GM23338 (cell line): ENCODE results near the gene ERC2. TPM values are rescaled to one million over a fixed set of nuclear protein-coding genes. Genes with fewer than 3 reads are reported as not detected.

Source experiments
- ATAC-seq: fragments of 200-7000 bp; cut with Tn5 transposase; 3 replicates; pipeline ENCODE4 v1.9.1; 2020
- DNase-seq: peaks from one replicate; pipeline ENCODE4 v3.0.0-alpha.2; 2015; ENCODE audit warnings: low spot score
- H2AFZ ChIP-seq: fragments of 200-600 bp; sonication (generic); 2 replicates; pipeline ENCODE4 v1.8.0; 2016; ENCODE audit warnings: antibody characterized with exemption, mild to moderate bottlenecking, moderate library complexity
- H3F3A ChIP-seq: fragments of 200-600 bp; sonication (generic); replicated peaks from 2 replicates; pipeline ENCODE4 v1.8.0; 2017; ENCODE audit warnings: antibody characterized with exemption, mixed run types, low read depth
- H3K27ac ChIP-seq: fragments of 200-600 bp; sonication (generic); 2 replicates; pipeline ENCODE4 v1.6.1; 2016; ENCODE audit warnings: low read depth
- H3K27me3 ChIP-seq: fragments of 200-600 bp; sonication (generic); 2 replicates; pipeline ENCODE4 v1.8.0; 2016; ENCODE audit warnings: mild to moderate bottlenecking, mixed run types, moderate library complexity; ENCODE audit not compliant: insufficient read depth
- H3K36me3 ChIP-seq: fragments of 200-600 bp; sonication (generic); 2 replicates; pipeline ENCODE4 v1.8.0; 2016; ENCODE audit warnings: mild to moderate bottlenecking; ENCODE audit not compliant: insufficient read depth
- H3K4me1 ChIP-seq: fragments of 200-600 bp; sonication (generic); 2 replicates; pipeline ENCODE4 v1.8.0; 2016; ENCODE audit warnings: mild to moderate bottlenecking, moderate library complexity; ENCODE audit not compliant: insufficient read depth
- H3K4me2 ChIP-seq: fragments of 200-600 bp; sonication (generic); 2 replicates; pipeline ENCODE4 v1.7.1; 2017; ENCODE audit warnings: mixed run types
- H3K4me3 ChIP-seq: fragments of 200-600 bp; sonication (generic); 2 replicates; pipeline ENCODE4 v1.6.1; 2016; ENCODE audit warnings: mixed run types
- H3K79me2 ChIP-seq: fragments of 200-600 bp; sonication (generic); replicated peaks from 2 replicates; pipeline ENCODE4 v1.8.0; 2017; ENCODE audit warnings: mild to moderate bottlenecking; ENCODE audit not compliant: insufficient read depth
- H3K9me2 ChIP-seq: fragments of 200-600 bp; sonication (generic); 2 replicates; pipeline ENCODE4 v1.8.0; 2017; ENCODE audit not compliant: insufficient read depth
- H4K20me1 ChIP-seq: fragments of 200-600 bp; sonication (generic); replicated peaks from 2 replicates; pipeline ENCODE4 v1.8.0; 2017; ENCODE audit warnings: mild to moderate bottlenecking; ENCODE audit not compliant: insufficient read depth
- H3K27ac Mint-ChIP-seq: 2 replicates; pipeline ENCODE4 v1.8.0; 2020; ENCODE audit warnings: inconsistent platforms, mild to moderate bottlenecking, moderate library complexity, mixed read lengths
- H3K27me3 Mint-ChIP-seq: 3 replicates; pipeline ENCODE4 v1.8.0; 2022; ENCODE audit warnings: low read depth, mild to moderate bottlenecking, moderate library complexity, mixed read lengths, inconsistent platforms; ENCODE audit not compliant: insufficient read depth, poor library complexity
- H3K36me3 Mint-ChIP-seq: 3 replicates; pipeline ENCODE4 v1.8.0; 2021; ENCODE audit warnings: low read depth, mild to moderate bottlenecking, inconsistent platforms, moderate library complexity, mixed read lengths
- H3K4me1 Mint-ChIP-seq: 3 replicates; pipeline ENCODE4 v1.8.0; 2020; ENCODE audit warnings: mild to moderate bottlenecking, inconsistent platforms, mixed read lengths
- H3K4me3 Mint-ChIP-seq: 3 replicates; pipeline ENCODE4 v1.8.0; 2021; ENCODE audit warnings: moderate library complexity, mild to moderate bottlenecking, inconsistent platforms, mixed read lengths
- H3K9me3 Mint-ChIP-seq: 3 replicates; pipeline ENCODE4 v1.8.0; 2020; ENCODE audit warnings: moderate library complexity, mild to moderate bottlenecking, inconsistent platforms, mixed read lengths
- ETS1 ChIP-seq: IDR thresholded peaks from 2 replicates; pipeline ENCODE4 v1.6.1; 2016; ENCODE audit warnings: antibody characterized with exemption
- EZH2 ChIP-seq: fragments of 200-600 bp; sonication (generic); IDR thresholded peaks from one replicate; pipeline ENCODE4 v1.8.0; 2017; ENCODE audit warnings: antibody characterized with exemption, mild to moderate bottlenecking, low read depth; ENCODE audit not compliant: unreplicated experiment
- EZH2phosphoT487 ChIP-seq: fragments of 200-600 bp; sonication (generic); IDR thresholded peaks from one replicate; pipeline ENCODE4 v1.8.1; 2018; ENCODE audit warnings: antibody characterized with exemption; ENCODE audit not compliant: unreplicated experiment
- POLR2AphosphoS5 ChIP-seq: IDR thresholded peaks from 2 replicates; pipeline ENCODE4 v1.6.1; 2016; ENCODE audit warnings: antibody characterized with exemption, low read depth
- STAT1 ChIP-seq: IDR thresholded peaks from one replicate; pipeline ENCODE4 v1.6.1; 2016; ENCODE audit warnings: antibody characterized with exemption; ENCODE audit not compliant: unreplicated experiment
- polyA plus RNA-seq: library from polyadenylated mRNA; unstranded; fragments of >200 nt; fragmentation: Nextera tagmentation; extraction: Ambion mirVana; gene quantifications from 2 replicates; pipeline ENCODE4 v1.2.1, GENCODE V29; 2016
- total RNA-seq: library from RNA; depleted of rRNA; stranded (reverse); fragments of >200 nt; shearing (Covaris generic); gene quantifications from 2 replicates; pipeline ENCODE4 v1.2.3, GENCODE V29; 2014
- TF ChIP-seq, protein P1 (sequence below): fragments of 250-450 bp; sonication (Bioruptor Pico); IDR thresholded peaks from 2 replicates; pipeline ENCODE4 v1.5.0; 2020; ENCODE audit warnings: mild to moderate bottlenecking, moderate library complexity

The ERC2 gene
- total and polyA plus RNA-seq, 2 experiments from 2014 or later, result 11.8 to 13.7 TPM

DNA sequence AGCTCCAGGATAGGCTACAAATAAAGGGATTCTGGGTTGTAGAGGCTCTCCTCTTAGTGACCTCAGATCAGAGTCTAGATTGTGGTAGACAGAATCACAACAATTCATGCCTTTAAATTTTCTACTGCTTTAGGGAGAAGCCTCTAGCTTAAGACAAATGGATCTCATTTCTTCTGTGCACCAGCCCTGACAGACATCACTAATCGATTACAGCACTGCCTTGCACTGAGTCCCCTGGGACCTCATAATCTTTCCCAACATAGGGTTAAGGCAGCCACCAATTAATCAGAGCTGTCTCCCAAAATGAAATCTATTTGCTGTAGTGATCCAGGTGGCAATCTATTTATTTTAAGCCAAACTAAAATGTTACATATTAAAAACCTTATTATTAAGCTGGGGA, 544.6 kb downstream of the ERC2 start (continued):
- TF ChIP-seq, protein P1, sequence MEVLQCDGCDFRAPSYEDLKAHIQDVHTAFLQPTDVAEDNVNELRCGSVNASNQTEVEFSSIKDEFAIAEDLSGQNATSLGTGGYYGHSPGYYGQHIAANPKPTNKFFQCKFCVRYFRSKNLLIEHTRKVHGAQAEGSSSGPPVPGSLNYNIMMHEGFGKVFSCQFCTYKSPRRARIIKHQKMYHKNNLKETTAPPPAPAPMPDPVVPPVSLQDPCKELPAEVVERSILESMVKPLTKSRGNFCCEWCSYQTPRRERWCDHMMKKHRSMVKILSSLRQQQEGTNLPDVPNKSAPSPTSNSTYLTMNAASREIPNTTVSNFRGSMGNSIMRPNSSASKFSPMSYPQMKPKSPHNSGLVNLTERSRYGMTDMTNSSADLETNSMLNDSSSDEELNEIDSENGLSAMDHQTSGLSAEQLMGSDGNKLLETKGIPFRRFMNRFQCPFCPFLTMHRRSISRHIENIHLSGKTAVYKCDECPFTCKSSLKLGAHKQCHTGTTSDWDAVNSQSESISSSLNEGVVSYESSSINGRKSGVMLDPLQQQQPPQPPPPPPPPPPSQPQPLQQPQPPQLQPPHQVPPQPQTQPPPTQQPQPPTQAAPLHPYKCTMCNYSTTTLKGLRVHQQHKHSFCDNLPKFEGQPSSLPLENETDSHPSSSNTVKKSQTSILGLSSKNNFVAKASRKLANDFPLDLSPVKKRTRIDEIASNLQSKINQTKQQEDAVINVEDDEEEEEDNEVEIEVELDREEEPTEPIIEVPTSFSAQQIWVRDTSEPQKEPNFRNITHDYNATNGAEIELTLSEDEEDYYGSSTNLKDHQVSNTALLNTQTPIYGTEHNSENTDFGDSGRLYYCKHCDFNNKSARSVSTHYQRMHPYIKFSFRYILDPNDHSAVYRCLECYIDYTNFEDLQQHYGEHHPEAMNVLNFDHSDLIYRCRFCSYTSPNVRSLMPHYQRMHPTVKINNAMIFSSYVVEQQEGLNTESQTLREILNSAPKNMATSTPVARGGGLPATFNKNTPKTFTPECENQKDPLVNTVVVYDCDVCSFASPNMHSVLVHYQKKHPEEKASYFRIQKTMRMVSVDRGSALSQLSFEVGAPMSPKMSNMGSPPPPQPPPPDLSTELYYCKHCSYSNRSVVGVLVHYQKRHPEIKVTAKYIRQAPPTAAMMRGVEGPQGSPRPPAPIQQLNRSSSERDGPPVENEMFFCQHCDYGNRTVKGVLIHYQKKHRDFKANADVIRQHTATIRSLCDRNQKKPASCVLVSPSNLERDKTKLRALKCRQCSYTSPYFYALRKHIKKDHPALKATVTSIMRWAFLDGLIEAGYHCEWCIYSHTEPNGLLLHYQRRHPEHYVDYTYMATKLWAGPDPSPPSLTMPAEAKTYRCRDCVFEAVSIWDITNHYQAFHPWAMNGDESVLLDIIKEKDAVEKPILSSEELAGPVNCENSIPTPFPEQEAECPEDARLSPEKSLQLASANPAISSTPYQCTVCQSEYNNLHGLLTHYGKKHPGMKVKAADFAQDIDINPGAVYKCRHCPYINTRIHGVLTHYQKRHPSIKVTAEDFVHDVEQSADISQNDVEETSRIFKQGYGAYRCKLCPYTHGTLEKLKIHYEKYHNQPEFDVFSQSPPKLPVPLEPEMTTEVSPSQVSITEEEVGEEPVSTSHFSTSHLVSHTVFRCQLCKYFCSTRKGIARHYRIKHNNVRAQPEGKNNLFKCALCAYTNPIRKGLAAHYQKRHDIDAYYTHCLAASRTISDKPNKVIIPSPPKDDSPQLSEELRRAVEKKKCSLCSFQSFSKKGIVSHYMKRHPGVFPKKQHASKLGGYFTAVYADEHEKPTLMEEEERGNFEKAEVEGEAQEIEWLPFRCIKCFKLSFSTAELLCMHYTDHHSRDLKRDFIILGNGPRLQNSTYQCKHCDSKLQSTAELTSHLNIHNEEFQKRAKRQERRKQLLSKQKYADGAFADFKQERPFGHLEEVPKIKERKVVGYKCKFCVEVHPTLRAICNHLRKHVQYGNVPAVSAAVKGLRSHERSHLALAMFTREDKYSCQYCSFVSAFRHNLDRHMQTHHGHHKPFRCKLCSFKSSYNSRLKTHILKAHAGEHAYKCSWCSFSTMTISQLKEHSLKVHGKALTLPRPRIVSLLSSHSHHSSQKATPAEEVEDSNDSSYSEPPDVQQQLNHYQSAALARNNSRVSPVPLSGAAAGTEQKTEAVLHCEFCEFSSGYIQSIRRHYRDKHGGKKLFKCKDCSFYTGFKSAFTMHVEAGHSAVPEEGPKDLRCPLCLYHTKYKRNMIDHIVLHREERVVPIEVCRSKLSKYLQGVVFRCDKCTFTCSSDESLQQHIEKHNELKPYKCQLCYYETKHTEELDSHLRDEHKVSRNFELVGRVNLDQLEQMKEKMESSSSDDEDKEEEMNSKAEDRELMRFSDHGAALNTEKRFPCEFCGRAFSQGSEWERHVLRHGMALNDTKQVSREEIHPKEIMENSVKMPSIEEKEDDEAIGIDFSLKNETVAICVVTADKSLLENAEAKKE, result no peak
- TF ChIP-seq ETS1, result no peak

- Histone ChIP-seq H3K4me2 (no peak overlapping the region), H4K20me1 (no peaks in the 10 kb centered on the region; the same call in 1 of the 2 replicates), H3K4me1 (no peaks in the 10 kb centered on the region), H3K9me2 (peaks cover 3% of the 10 kb centered on the region; the same call in 1 of the 2 replicates), H3K27me3 (no peaks in the 10 kb centered on the region), H3K27ac (no peak overlapping the region), H3K79me2 (no peaks in the 10 kb centered on the region), H3F3A (no peaks in the 10 kb centered on the region), H2AFZ (no peak overlapping the region), H3K36me3 (no peaks in the 10 kb centered on the region), H3K4me3 (no peak overlapping the region)
- TF ChIP-seq STAT1 (no peak), EZH2phosphoT487 (no peak), EZH2 (no peak), ETS1 (no peak), POLR2AphosphoS5 (no peak)
- no peak for ATAC-seq
- Mint-ChIP-seq H3K4me3 (no peak overlapping the region), H3K27me3 (no peaks in the 10 kb centered on the region), H3K4me1 (peaks cover 4% of the 10 kb centered on the region), H3K9me3 (no peaks in the 10 kb centered on the region), H3K27ac (no peak overlapping the region), H3K36me3 (no peaks in the 10 kb centered on the region)
- DNase-seq, result no peak
Observed at GRCh38 chr3:55923207-55923606, 545.1 kb downstream of the ERC2 start.
